Activated CD8-positive, alpha-beta memory T cell treated with anti-CD3 and anti-CD28 coated beads for 4 hours (primary cell): Measurements from ENCODE around the gene MSTO1.
"Not testable (repeated sequence)": the region's sequence is repeated elsewhere in the genome, so short reads cannot be mapped to it uniquely, and the experiment has no call there.

Experiments
- DNase-seq, 2 donors: peaks; one replicate each; pipeline ENCODE4 v3.0.0-alpha.2; 2020; ENCODE audit warnings: low read depth in 2 of 2

Gene MSTO1

GRCh38 chr1:155609515-155610256, at the start of gene MSTO1:
Gene MSTO1 (plus strand): TSS chr1:155610218. CDS start chr1:155610249, 31 bp downstream.
- peak; percentile 90 to 97 for DNase-seq

DNA sequence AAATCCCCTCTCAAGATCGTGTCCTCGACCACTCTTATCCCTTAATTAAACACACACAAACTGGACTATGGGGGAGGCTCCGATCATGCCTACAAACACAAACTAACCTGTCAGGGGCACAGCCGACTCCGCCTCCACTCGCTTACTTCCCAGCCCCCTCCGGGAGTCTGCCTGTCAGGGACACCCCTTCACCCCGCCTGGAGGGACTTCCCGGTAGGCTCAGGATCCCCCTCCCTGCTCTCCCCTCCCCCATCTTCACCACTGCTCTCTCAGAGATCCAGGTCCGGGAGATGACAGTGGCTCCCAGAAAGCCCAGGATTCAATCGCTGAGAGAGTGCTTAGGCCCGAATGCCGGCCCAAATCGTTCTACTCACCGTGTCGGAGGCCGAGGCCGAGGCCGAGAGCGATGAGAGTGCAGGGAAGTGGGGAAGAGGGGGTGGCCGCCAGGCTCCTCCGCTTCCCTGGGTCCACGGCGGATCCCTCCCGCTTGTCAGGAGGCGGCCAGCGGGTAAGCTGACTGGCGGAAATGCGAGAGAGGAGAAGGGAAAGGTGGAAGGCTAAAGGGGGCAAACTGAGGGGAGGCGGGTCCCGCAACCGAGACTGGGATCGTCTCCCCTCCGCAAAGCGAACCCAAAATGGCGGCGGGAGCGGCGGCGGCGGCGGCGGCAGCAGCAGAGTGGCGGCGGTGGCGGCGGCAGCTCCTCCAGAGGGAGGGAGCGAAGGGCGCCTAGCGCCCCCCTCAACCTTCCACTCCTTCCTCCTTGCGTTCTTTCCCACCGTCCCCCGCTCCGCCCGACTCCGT, 48.0 kb upstream of the MSTO1 start:
- peak; percentile 37 to 39 for DNase-seq

GRCh38 chr1:155562581-155563376, 47.2 kb upstream of the MSTO1 start, which contains the start of gene ASH1L:
Gene ASH1L (minus strand): TSS chr1:155562803. CDS start chr1:155521519, 41,284 bp downstream.
- peak; percentile 89 to 90 for DNase-seq

DNA sequence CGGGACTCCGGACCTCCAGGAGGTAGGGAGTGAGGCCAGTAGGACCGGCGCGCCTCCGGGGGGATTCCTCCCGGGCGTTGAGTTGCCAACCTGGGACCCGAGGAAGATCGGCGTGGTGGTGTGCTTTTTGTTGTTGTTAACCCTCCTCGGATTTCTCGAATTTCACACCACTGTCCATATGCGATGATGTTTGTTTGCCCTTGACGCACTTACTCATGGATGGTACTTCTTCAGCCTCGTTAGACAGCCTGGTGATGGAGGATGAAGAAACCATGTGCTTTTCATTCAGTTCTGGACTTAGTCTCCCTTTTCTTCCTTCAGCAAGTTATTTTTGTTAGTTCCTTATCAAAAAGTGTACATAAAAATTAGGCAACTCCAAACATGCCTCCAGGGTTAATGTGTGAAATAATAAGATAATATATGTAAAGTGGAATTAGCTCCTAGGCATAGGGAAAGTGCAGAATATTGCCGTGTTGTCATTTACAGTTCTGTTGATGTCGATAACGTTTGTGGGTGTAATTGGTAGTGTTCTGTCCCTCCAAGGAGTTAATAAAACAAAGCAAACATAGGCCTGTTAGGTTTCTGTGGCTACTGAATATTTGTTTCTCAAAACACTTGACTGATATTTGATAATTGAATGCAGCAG, 46.5 kb upstream of the MSTO1 start:
- DNase-seq, result not testable (repeated sequence)

DNA sequence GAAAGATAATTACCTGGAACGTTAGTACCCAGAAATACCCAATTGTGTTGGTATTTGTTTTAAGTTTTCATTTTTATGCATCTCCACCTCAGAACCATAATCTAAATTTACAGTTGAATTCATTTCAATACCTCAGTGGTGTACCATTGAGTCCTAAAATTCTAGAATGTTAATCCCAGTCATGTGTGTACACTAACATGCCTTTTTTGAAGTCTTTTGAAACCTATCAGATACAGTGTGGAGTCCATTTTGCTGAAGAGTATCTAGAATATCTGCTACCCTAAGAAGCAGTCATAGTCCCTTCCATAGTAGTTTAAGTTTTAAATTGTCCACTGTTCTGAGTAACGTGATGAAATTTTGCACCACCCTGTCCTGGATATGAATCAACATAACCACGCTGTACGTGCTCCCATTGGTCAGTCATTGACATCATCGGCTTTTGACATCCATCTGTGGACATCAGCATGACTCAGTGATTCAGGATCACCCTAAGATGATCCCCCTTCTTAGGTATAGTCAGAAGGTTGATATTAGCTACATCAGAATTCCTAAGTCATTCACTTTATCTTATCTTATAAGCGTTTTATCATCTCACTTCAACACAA, 39.9 kb upstream of the MSTO1 start:
- no peak for DNase-seq

GRCh38 chr1:155570593-155570990, 39.4 kb upstream of the MSTO1 start:
- DNase-seq, result no peak

GRCh38 chr1:155574077-155574476, 35.9 kb upstream of the MSTO1 start:
- no peak for DNase-seq

DNA sequence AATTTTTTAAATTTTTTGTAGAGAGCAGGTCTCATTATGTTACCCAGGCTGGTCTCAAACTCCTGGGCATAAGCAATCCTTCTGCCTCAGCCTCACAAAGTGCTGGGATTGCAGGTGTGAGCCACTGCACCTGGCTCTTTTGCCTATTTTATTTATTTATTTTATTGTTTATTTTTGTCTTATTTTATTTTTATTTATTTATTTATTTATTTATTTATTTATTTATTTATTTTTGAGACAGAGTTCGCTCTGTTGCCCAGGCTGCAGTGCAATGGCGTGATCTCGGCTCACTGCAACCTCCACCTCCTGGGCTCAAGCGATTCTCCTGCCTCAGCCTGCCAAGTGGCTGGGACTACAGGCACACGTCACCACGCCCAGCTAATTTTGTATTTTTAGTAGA, 34.4 kb upstream of the MSTO1 start:
- DNase-seq, result not testable (repeated sequence)

DNA sequence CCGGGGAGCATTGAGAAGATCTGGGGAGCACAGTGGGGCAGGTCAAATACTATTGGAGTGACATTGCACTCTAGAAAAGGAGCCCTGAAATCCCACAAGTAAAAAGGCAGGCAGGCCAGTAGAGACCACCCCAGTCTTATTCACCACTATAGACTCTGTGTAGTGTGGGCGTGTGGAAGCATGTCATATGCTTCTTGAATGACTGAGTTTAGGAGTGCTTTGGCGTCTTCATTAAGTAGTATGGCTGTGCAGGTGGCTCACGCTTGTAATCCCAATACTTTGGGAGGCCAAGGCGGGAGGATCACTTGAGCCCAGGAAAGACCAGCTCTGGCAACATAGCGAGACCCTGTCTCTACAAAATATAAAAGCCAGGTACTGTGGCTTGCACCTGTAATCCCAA, 26.2 kb upstream of the MSTO1 start:
- not testable (repeated sequence) for DNase-seq

GRCh38 chr1:155589282-155589681, 20.7 kb upstream of the MSTO1 start:
- not testable (repeated sequence) for DNase-seq

- DNase-seq, result not testable (repeated sequence)
These were observed 19.3 kb upstream of the MSTO1 start for GRCh38 chr1:155590516-155591247.

GRCh38 chr1:155591770-155592169, 18.2 kb upstream of the MSTO1 start:
- no peak for DNase-seq

- DNase-seq, result not testable (repeated sequence)
These were observed 14.0 kb upstream of the MSTO1 start for GRCh38 chr1:155595877-155596474.

GRCh38 chr1:155596864-155597263, 13.2 kb upstream of the MSTO1 start:
- DNase-seq, result no peak

DNA sequence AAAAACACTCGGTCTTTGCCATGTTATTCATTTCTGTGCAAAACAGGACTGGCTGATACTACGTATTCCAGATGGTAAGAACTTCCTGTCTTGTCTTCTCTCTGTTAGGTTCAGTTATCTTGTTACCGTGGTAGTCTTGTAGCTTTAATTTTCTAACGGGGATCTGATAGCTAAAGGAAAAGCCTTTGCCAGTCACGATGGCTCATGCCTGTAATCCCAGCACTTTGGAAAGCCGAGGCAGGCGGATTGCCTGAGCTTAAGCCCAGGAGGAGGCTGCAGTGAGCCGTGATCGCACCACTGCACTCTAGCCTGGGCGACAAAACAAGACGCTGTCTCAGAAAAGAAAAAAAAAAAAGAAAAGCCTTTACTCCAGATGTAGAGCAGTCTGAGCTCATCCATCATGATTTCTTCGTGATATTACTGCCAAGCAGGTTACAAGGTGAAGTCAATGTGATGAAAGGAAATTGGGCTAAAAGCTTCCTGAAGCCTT, 11.1 kb upstream of the MSTO1 start:
- DNase-seq, result no peak

- DNase-seq, result not testable (repeated sequence)
These were observed 10.0 kb upstream of the MSTO1 start for GRCh38 chr1:155599828-155600572.

- no peak for DNase-seq
These were observed 2.3 kb upstream of the MSTO1 start for GRCh38 chr1:155607708-155608107.

DNA sequence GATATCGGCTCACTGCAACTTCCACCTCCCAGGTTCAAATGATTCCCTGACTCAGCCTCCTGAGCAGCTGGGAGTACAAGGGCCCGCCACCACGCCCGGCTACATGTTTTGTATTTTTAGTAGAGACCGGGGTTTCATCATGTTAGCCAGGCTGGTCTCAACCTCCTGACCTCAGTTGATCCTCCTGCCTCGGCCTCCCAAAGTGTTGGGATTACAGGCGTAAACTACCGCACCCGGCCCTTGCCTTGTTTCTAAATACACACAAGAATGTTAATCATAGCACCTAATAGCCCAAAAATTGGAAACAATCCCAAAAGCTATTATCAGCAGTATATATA, 1.2 kb upstream of the MSTO1 start:
- no peak for DNase-seq

GRCh38 chr1:155610257-155610647, 234 bp downstream of the MSTO1 start:
- DNase-seq, result not testable (repeated sequence)
